Measurements from ENCODE around the gene LRPAP1.

- TF ChIP-seq, protein P1, sequence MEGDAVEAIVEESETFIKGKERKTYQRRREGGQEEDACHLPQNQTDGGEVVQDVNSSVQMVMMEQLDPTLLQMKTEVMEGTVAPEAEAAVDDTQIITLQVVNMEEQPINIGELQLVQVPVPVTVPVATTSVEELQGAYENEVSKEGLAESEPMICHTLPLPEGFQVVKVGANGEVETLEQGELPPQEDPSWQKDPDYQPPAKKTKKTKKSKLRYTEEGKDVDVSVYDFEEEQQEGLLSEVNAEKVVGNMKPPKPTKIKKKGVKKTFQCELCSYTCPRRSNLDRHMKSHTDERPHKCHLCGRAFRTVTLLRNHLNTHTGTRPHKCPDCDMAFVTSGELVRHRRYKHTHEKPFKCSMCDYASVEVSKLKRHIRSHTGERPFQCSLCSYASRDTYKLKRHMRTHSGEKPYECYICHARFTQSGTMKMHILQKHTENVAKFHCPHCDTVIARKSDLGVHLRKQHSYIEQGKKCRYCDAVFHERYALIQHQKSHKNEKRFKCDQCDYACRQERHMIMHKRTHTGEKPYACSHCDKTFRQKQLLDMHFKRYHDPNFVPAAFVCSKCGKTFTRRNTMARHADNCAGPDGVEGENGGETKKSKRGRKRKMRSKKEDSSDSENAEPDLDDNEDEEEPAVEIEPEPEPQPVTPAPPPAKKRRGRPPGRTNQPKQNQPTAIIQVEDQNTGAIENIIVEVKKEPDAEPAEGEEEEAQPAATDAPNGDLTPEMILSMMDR (IDR thresholded peaks at IDR 0.05 in 2 of 3, conservative IDR thresholded peaks at IDR 0.05 in 1 of 3; ENCODE audit: borderline replicate concordance in 1 of 3, insufficient read depth in 1 of 3, low read depth in 2 of 3, low read length in 2 of 3) = no peak
- TF ChIP-seq SIN3A (IDR thresholded peaks at IDR 0.05; ENCODE audit: low read depth) = no peak
Measured at GRCh38 chr4:3485011-3485791, 47.0 kb downstream of the LRPAP1 start.

Data from HCT116 (cell line).